Muscle layer of colon (tissue), 2 donors: Measurements from ENCODE around the gene FBXL20.

ENCODE experiments used
- H3K27ac ChIP-seq: one replicate; pipeline ENCODE4 v1.7.0; 2013; ENCODE audit warnings: low read depth, mild to moderate bottlenecking, low read length, moderate library complexity
- H3K27me3 ChIP-seq, 2 donors: one replicate each; pipeline ENCODE4 v1.7.0; 2013; ENCODE audit warnings: low read length in 2 of 2, mild to moderate bottlenecking in 2 of 2; ENCODE audit not compliant: insufficient read depth in 2 of 2, control insufficient read depth in 1 of 2
- H3K36me3 ChIP-seq: one replicate; pipeline ENCODE4 v1.7.0; 2013; ENCODE audit warnings: mild to moderate bottlenecking, low read length; ENCODE audit not compliant: insufficient read depth
- H3K4me1 ChIP-seq: one replicate; pipeline ENCODE4 v1.7.0; 2013; ENCODE audit warnings: mild to moderate bottlenecking, low read length; ENCODE audit not compliant: insufficient read depth
- H3K4me3 ChIP-seq, 2 donors: one replicate each; pipeline ENCODE4 v1.7.0; 2013; ENCODE audit warnings: low read length in 2 of 2, low read depth in 1 of 2, mild to moderate bottlenecking in 1 of 2, moderate library complexity in 1 of 2
- H3K9ac ChIP-seq: one replicate; pipeline ENCODE4 v1.7.0; 2013; ENCODE audit warnings: low read length
- H3K9me3 ChIP-seq: one replicate; pipeline ENCODE4 v1.7.0; 2013; ENCODE audit warnings: mild to moderate bottlenecking, low read length
- donor health status: abdominal sarcoma.
- donor health status: Adenocarcinoma of cecum.

FBXL20 gene

DNA sequence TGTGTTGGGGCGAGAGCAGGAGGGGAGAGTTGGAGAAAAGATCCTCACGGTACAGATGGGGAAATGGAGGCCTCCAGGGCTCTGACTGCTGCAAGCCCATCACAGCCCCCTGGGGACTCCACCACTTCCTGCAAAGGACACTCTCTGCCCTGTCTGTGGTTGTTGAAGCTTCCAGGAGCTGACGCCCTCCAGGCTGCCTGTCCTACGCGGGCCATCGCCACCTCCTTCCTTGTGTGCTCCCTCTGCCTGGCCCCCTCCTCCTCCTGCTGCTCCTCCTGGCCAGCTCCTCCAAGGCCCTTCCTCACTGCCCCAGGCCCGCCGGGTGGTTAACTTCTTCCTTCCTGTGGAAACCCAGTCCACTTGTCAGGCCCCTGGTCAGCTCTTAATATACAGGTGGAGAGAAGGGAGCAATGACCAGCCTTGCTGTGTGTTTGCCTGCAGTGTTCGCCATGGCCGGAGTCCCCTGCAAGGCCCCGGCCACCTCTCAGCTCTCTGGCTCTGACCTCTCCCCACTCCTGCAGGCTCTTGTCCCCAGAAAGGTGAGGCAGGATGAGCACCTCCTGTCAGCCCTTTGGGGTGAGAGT, 157.3 kb downstream of the FBXL20 start:
- Histone ChIP-seq H3K4me1 (no peaks in the 10 kb centered on the region), H3K9ac (no peak overlapping the region), H3K27ac (no peak overlapping the region), H3K4me3 (no peak overlapping the region), H3K27me3 (peaks cover 0 to 6% of the 10 kb centered on the region in 2 donors), H3K9me3 (no peaks in the 10 kb centered on the region), H3K36me3 (no peaks in the 10 kb centered on the region)

DNA sequence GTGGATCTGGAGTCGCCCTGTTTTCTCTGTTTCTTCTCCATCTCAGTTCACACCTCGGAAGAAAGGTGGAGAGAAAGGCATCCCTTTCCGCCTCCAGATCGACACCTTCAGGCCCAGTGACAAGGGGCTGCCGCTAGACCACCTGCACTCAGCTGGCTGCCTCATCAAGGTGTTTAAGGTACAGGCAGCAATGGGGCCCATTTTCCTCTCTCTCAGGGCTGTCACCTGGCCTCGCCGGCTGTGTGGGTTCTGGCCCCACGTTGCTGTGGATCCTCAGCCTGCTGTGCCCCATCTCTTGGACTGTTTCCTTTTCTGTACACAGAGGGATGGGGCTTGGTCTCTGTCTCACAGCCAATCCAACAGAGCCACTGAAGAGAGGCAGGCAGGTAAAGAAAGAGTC, 158.3 kb downstream of the FBXL20 start:
- no peaks in the 10 kb centered on the region for H3K4me1 ChIP-seq
- H3K9ac ChIP-seq: no peak overlapping the region
- H3K36me3 ChIP-seq: no peaks in the 10 kb centered on the region
- H3K27me3 ChIP-seq: peaks cover 6% of the 10 kb centered on the region in 2 donors
- H3K4me3 ChIP-seq: no peak overlapping the region
- H3K27ac ChIP-seq: no peak overlapping the region
- no peaks in the 10 kb centered on the region for H3K9me3 ChIP-seq

DNA sequence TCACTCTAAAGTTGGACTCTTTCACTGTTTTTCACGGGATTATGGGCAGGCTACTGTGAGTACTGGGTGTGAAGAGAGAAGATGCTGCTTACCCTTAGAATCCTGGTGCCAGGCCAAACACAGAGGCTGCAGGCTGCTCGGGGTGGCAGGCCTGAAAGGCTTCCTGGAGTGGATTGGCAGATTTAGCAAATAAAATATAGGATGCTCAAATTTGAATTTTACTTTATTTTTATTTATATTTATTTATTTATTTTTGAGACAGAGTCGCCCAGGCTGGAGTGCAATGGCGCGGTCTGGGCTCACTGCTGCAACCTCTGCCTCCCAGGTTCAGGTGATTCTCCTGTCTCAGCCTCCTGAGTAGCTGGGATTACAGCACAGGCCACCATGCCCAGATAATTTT, 160.8 kb downstream of the FBXL20 start:
- Histone ChIP-seq H3K36me3 (no peaks in the 10 kb centered on the region), H3K4me1 (no peaks in the 10 kb centered on the region), H3K4me3 (no peak overlapping the region)

DNA sequence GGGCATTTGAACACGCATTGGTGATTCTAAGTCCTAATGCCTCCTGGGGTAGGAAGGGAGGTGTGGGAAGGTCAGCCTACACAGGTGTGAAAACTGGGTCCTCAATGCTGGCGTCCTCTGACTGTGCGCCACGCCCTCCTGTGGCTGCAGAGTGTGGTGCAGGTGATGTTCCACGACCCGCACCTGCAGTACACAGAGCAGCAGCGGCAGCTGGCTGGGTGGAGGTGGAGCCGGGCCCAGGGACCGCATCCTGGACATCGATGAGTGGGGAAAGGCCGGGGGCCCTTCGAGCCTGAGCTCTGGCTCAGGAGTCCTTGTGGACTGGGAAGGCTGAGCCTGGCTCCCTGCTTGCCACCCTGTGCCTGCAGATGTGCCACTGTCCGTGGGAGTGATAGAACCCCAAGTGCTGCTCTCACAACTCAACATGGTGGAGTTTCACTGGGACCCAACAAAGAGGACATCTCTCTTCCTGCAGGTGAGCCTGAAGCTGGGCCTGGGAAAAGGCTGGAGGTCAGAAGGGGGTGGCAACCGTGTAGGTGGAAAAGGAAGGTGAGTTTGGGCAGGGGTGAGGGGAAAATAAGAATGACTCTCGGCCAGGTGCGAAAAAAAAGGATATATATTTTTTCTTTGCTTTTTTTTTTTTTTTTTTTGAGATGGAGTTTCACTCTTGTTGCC, 161.6 kb downstream of the FBXL20 start:
- Histone ChIP-seq H3K36me3 (no peaks in the 10 kb centered on the region), H3K4me3 (no peak overlapping the region), H3K4me1 (no peaks in the 10 kb centered on the region), H3K9me3 (no peaks in the 10 kb centered on the region), H3K9ac (no peak overlapping the region), H3K27me3 (peaks cover 6 to 24% of the 10 kb centered on the region in 2 donors), H3K27ac (no peak overlapping the region)

More for the DNA sequence above, 160.8 kb downstream of the FBXL20 start:
- no peaks in the 10 kb centered on the region for H3K9me3 ChIP-seq
- no peak overlapping the region for H3K9ac ChIP-seq
- H3K27me3 ChIP-seq: peaks cover 6 to 24% of the 10 kb centered on the region in 2 donors
- no peak overlapping the region for H3K27ac ChIP-seq

DNA sequence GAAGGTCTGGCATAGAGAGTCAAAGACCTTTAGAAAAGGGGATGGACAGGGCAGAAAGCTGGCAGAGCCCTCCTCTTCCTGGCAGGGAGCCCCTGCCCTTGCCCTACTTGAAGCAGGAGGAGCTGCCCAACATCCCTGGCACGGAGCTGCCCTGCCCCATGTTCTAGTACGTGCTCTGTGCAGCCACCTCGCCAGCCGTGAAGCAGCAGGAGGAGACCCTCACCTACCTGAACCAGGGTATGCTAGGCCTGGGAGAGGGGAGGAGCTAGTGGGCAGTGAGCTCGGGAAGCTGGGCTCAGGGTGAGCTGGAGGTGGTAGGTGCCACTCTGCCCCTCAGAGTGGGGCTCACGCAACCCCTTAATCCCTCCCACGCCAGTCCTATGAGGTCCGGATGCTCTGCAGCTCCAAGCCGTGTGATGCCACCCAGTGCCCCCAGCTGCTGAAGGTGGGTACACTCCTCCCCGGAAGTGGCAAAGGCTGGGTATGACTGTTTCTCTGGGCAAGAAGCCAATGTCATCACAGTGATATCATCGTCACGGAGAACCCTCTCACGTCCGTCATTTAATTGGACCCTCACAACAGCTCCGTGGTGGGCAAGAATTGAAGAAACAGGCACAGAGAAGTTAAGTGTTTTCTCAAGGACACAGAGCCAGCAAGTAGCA, 163.0 kb downstream of the FBXL20 start:
- Histone ChIP-seq H3K27me3 (peaks cover 6 to 24% of the 10 kb centered on the region in 2 donors), H3K27ac (no peak overlapping the region), H3K4me3 (no peak overlapping the region), H3K9ac (no peak overlapping the region), H3K9me3 (no peaks in the 10 kb centered on the region), H3K36me3 (no peaks in the 10 kb centered on the region), H3K4me1 (no peaks in the 10 kb centered on the region)

DNA sequence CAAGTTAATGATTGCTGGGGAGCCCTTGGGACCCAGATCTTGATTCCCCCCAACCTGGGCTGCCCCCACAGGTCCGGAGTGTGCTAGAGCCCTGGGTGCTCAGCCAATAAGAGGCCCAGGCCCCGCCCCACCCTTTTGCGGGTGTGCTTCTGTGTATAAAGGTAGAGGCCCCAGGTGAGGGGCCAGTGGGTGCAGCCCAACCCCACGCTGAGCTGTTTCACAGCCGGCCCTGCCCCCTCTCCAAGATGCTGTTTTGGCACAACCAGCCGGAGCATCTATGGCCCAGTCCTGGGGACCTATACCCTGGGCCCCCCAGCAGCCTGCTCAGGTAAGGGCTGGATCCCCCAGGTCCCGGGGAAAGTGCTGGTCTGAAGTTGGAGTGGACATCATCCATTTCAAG, 163.8 kb downstream of the FBXL20 start:
- Histone ChIP-seq H3K9me3 (no peaks in the 10 kb centered on the region), H3K36me3 (no peaks in the 10 kb centered on the region), H3K27me3 (peaks cover 6 to 28% of the 10 kb centered on the region in 2 donors), H3K27ac (no peak overlapping the region), H3K4me1 (no peaks in the 10 kb centered on the region), H3K9ac (no peak overlapping the region), H3K4me3 (no peak overlapping the region)

DNA sequence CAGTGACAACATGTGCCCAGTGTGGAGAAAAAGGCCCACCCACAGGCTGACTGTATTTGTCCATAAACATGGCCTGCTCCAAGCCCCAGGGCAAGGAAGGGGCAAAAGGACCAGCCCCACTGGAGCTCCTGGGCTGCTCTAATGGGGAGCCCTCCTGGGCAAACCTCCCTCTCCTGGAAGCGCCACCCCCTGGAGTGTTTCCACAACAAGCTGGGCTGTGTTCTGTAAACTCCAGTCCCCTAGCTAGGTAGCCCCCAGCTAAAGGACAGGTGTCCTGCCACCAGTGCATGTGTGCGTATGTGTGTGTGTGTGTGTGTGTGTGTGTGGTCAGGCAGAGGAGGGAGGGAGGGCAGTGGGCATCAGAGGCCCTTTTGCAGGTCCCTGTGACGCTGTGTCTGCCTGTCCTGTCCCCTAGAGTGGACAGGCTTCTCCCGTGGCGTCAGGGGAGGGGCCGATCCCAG, 164.4 kb downstream of the FBXL20 start:
- Histone ChIP-seq H3K4me1 (no peaks in the 10 kb centered on the region), H3K27ac (no peak overlapping the region)

DNA sequence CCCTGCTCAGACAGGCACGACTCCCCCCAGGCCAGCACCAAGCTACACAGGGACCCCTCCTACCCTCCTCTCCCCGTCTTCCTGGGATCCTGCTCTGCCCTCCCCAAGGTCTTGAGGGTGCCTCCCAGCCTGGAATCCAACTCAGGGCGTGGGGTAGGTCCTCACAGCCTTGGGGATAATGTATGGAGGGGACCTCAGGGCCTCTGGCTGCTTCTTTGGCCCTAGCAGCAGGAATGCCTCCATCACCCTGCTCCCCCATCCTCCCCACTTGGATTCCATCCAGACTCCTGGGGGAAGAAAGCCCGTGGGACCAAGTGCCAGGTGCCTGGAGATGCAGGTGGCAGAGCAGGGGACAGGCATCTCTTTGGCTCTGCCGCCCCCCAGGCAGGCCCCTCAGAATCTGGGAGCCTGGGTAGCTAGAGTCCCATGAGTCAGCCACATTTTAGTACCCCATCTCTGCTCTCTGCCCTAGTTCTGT, 164.9 kb downstream of the FBXL20 start:
- no peak overlapping the region for H3K4me3 ChIP-seq
- peaks cover 12 to 38% of the 10 kb centered on the region in 2 donors for H3K27me3 ChIP-seq
- H3K4me1 ChIP-seq: peaks cover 5% of the 10 kb centered on the region
- H3K9ac ChIP-seq: no peak overlapping the region
- H3K36me3 ChIP-seq: no peaks in the 10 kb centered on the region
- no peak overlapping the region for H3K27ac ChIP-seq
- no peaks in the 10 kb centered on the region for H3K9me3 ChIP-seq

More for the DNA sequence above, 164.4 kb downstream of the FBXL20 start:
- Histone ChIP-seq H3K27me3 (peaks cover 6 to 33% of the 10 kb centered on the region in 2 donors), H3K4me3 (no peak overlapping the region), H3K9me3 (no peaks in the 10 kb centered on the region), H3K36me3 (no peaks in the 10 kb centered on the region), H3K9ac (no peak overlapping the region)

DNA sequence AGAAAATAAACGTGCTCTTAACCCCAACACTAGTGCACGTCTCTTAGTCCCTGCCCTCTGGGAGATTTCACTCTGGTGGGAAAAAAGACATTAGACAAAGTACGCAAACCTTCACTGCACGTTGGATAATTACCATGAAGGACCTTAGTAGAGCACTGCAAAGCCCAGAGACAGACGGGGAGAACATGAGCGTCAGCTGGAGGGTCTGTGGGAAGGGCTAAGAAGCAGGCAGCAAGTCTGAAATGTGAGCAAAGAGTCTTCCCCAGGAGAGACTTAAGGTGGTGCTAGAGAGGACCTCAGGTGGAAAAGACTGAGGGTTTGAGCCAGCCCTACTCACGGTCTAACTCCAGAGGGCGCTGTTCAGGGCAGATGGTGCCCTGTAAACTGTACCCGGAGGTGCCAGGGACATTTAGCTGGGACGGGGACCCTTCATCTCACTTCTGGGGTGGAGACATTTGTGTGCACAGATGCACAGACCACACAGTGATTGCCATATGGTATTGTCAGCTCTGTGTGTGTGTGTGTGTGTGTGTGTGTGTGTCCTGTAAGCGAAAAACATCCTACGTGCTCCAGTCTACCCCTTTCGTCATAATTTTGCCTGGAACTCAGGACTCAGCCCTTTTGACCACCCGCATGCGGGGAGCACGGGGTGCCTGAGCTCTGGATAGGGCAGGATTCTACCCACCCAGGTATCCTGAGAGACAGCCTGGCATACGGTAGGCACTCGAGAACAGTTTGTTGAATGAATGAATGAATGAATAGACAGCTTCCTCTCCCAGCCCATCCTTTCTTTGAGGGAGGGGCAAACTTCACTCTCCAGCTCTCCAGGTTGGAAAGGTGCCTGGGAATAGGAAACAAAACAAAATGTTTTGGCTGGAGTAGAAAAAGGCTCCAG, 165.6 kb downstream of the FBXL20 start:
- Histone ChIP-seq H3K4me3 (no peak overlapping the region), H3K27ac (no peak overlapping the region), H3K36me3 (no peaks in the 10 kb centered on the region), H3K4me1 (peaks cover 6% of the 10 kb centered on the region), H3K27me3 (peaks cover 15 to 45% of the 10 kb centered on the region in 2 donors), H3K9ac (no peak overlapping the region), H3K9me3 (no peaks in the 10 kb centered on the region)

DNA sequence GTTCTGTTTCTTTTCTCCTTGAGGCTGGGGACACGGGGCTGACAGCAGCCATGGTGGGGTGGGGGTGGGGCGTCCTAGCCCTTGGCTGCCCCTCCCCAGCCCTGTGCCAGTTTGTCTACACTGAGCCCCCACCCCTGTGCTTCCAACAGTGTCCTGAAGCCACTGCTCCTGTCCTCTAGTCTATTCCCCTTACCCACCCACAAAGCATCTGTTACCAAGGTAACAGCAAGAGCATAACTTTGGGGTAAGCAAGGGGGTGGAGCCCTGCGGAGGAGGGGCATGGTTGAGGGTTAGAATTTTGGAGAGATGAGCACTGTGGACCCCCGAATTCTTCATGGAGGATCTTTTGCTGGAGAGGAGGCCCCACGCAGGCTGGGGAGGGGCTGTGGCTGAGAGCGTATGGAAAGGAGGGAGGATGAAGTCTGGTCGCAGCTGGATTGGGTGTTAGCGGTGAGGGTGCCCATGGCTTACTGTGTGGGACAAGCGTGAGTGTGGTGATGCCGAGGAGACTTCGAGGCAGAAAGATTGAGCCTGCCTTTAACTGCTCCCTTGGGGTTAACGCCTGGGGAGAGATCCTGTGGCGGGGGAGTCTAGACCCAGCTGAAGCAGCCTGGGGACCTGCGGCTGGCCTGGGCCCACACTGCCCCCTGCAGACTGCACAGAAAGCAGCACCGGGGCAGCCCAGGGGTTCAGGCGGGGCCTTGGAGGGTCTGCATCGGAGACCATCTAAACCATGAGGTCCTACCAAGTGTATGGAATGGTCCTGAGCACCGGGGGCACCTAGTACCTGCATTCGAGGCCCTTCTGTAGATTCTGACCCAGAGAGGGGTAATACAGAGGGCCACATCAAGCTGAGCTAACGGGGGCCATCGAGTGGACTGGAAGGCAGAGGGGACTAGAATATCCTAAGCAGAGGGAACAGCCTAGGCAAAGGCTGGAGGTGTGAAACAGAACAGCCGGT, 169.6 kb downstream of the FBXL20 start:
- Histone ChIP-seq H3K36me3 (no peaks in the 10 kb centered on the region), H3K9ac (no peak overlapping the region), H3K4me1 (peaks cover 6% of the 10 kb centered on the region), H3K27ac (no peak overlapping the region), H3K27me3 (peaks cover 15 to 50% of the 10 kb centered on the region in 2 donors), H3K4me3 (no peak overlapping the region), H3K9me3 (no peaks in the 10 kb centered on the region)
